Measurements from ENCODE around the gene PRDM16.

- TF ChIP-seq ATF2 (tag by site-specific recombination; IDR thresholded peaks at IDR 0.05; ENCODE audit: low read depth), result no peak
- no peak for TF ChIP-seq CTCF (tag by site-specific recombination; IDR thresholded peaks at IDR 0.05)
- TF ChIP-seq YY1 (tag by site-specific recombination; IDR thresholded peaks at IDR 0.05), result no peak
- TF ChIP-seq REST (tag by site-specific recombination; IDR thresholded peaks at IDR 0.05), result no peak
- TF ChIP-seq ZNF660 (tag by site-specific recombination; IDR thresholded peaks at IDR 0.05), result no peak
- no peak for TF ChIP-seq ZFP3 (tag by site-specific recombination; IDR thresholded peaks at IDR 0.05; ENCODE audit: low read depth)
- TF ChIP-seq ZBTB11 (tag by site-specific recombination; conservative IDR thresholded peaks at IDR 0.05; ENCODE audit: low read depth), result no peak
- TF ChIP-seq ZNF362 (tag by site-specific recombination; IDR thresholded peaks at IDR 0.05), result no peak
Measured at GRCh38 chr1:3271866-3272265, 202.9 kb downstream of the PRDM16 start.
